ENCODE results near the gene HJURP.

Gene HJURP

GRCh38 chr2:233821196-233821595 is 33.1 kb downstream of the HJURP start:
- no peak for DNase-seq (ENCODE audit: low spot score)
- in situ Hi-C loops (cut with MboI; ENCODE audit: low sequenced_read_pairs, unreplicated experiment), result no loop called here

GRCh38 chr2:233820774-233821105 is 33.6 kb downstream of the HJURP start:
- TF ChIP-seq CTCF (IDR thresholded peaks at IDR 0.05; ENCODE audit: borderline replicate concordance, control extremely low read depth, extremely low read depth, insufficient read depth, missing control alignments), result no peak
- in situ Hi-C loops (cut with MboI; ENCODE audit: low sequenced_read_pairs, unreplicated experiment), result no loop called here
- no peak for DNase-seq (ENCODE audit: low spot score)

More at GRCh38 chr2:233821196-233821595, 33.1 kb downstream of the HJURP start:
- no peak for TF ChIP-seq CTCF (IDR thresholded peaks at IDR 0.05; ENCODE audit: borderline replicate concordance, control extremely low read depth, extremely low read depth, insufficient read depth, missing control alignments)

GRCh38 chr2:233819884-233820773 is 34.2 kb downstream of the HJURP start:
- no peak for DNase-seq (ENCODE audit: low spot score)
- in situ Hi-C loops (cut with MboI; ENCODE audit: low sequenced_read_pairs, unreplicated experiment), result no loop called here
- TF ChIP-seq CTCF (IDR thresholded peaks at IDR 0.05; ENCODE audit: borderline replicate concordance, control extremely low read depth, extremely low read depth, insufficient read depth, missing control alignments), result no peak

GRCh38 chr2:233818639-233819621 is 35.4 kb downstream of the HJURP start:
- DNase-seq (ENCODE audit: low spot score), result no peak
- TF ChIP-seq CTCF (IDR thresholded peaks at IDR 0.05; ENCODE audit: borderline replicate concordance, control extremely low read depth, extremely low read depth, insufficient read depth, missing control alignments), result no peak
- in situ Hi-C loops (cut with MboI; ENCODE audit: low sequenced_read_pairs, unreplicated experiment), result no loop called here

GRCh38 chr2:233817995-233818638 is 36.2 kb downstream of the HJURP start:
- TF ChIP-seq CTCF (IDR thresholded peaks at IDR 0.05; ENCODE audit: borderline replicate concordance, control extremely low read depth, extremely low read depth, insufficient read depth, missing control alignments), result no peak
- DNase-seq (ENCODE audit: low spot score), result no peak
- in situ Hi-C loops (cut with MboI; ENCODE audit: low sequenced_read_pairs, unreplicated experiment), result no loop called here

- in situ Hi-C loops (cut with MboI; ENCODE audit: low sequenced_read_pairs, unreplicated experiment), result no loop called here
- TF ChIP-seq CTCF (IDR thresholded peaks at IDR 0.05; ENCODE audit: borderline replicate concordance, control extremely low read depth, extremely low read depth, insufficient read depth, missing control alignments), result no peak
- no peak for DNase-seq (ENCODE audit: low spot score)
Measured at GRCh38 chr2:233817361-233817911, 36.9 kb downstream of the HJURP start.

All from GM13976 (cell line).